SK-N-SH treated with all-trans-retinoic acid at 6 μM for 48 hours (cell line): ENCODE data around the gene ZNF646.

Experiments
- ATAC-seq: fragments of 200-7000 bp; cut with Tn5 transposase; 3 replicates; pipeline ENCODE4 v1.9.1; 2020; ENCODE audit warnings: mild to moderate bottlenecking, moderate library complexity
- ARNTL ChIP-seq: fragments of 450-650 bp; formaldehyde crosslinking; IDR thresholded peaks from 2 replicates; pipeline ENCODE4 v1.5.0; 2020; ENCODE audit warnings: low read depth, mild to moderate bottlenecking, moderate library complexity, borderline replicate concordance
- BACH2 ChIP-seq: fragments of 250-450 bp; sonication (Bioruptor Pico); IDR thresholded peaks from 2 replicates; pipeline ENCODE4 v1.9.0; 2021; ENCODE audit warnings: mild to moderate bottlenecking, borderline replicate concordance
- ESRRG ChIP-seq: fragments of 250-450 bp; sonication (Bioruptor Pico); IDR thresholded peaks from 2 replicates; pipeline ENCODE4 v1.6.1; 2021; ENCODE audit warnings: mild to moderate bottlenecking
- GLIS3 ChIP-seq: fragments of 250-450 bp; sonication (Bioruptor Pico); IDR thresholded peaks from 2 replicates; pipeline ENCODE4 v1.5.0; 2020; ENCODE audit warnings: mild to moderate bottlenecking, moderate library complexity
- ISL1 ChIP-seq: fragments of 250-450 bp; sonication (Bioruptor Pico); IDR thresholded peaks from 2 replicates; pipeline ENCODE4 v2.1.2; 2022; ENCODE audit warnings: mild to moderate bottlenecking, moderate library complexity
- OSR1 ChIP-seq: fragments of 250-450 bp; sonication (Bioruptor Pico); IDR thresholded peaks from 2 replicates; pipeline ENCODE4 v1.8.0; 2022; ENCODE audit warnings: moderate library complexity, mild to moderate bottlenecking, inconsistent platforms
- PPARA ChIP-seq: fragments of 250-450 bp; sonication (Bioruptor Pico); IDR thresholded peaks from 2 replicates; pipeline ENCODE4 v1.5.0; 2020; ENCODE audit warnings: mild to moderate bottlenecking, borderline replicate concordance
- RARB ChIP-seq: fragments of 250-450 bp; sonication (Bioruptor Pico); IDR thresholded peaks from 2 replicates; pipeline ENCODE4 v1.8.0; 2021; ENCODE audit warnings: mild to moderate bottlenecking, moderate library complexity
- SNAI2 ChIP-seq: fragments of 250-450 bp; sonication (Bioruptor Pico); IDR thresholded peaks from 2 replicates; pipeline ENCODE4 v1.5.0; 2020; ENCODE audit warnings: mild to moderate bottlenecking, moderate library complexity
- TCF4 ChIP-seq: fragments of 250-450 bp; sonication (Bioruptor Pico); IDR thresholded peaks from 2 replicates; pipeline ENCODE4 v1.8.0; 2021; ENCODE audit warnings: mild to moderate bottlenecking, moderate library complexity, borderline replicate concordance
- TOX ChIP-seq: fragments of 250-450 bp; sonication (Bioruptor Pico); IDR thresholded peaks from 2 replicates; pipeline ENCODE4 v1.8.0; 2021; ENCODE audit warnings: mild to moderate bottlenecking, moderate library complexity, borderline replicate concordance
- ZC3H10 ChIP-seq: fragments of 250-450 bp; sonication (Bioruptor Pico); IDR thresholded peaks from 2 replicates; pipeline ENCODE4 v1.5.1; 2021; ENCODE audit warnings: mild to moderate bottlenecking, moderate library complexity
- ZFP3 ChIP-seq: fragments of 250-450 bp; sonication (Bioruptor Pico); IDR thresholded peaks from 2 replicates; pipeline ENCODE4 v1.5.0; 2020; ENCODE audit warnings: mild to moderate bottlenecking, moderate library complexity
- ZFP30 ChIP-seq: fragments of 450-650 bp; formaldehyde crosslinking; IDR thresholded peaks from 2 replicates; pipeline ENCODE4 v1.5.0; 2022; ENCODE audit warnings: mild to moderate bottlenecking, moderate library complexity
- ZNF70 ChIP-seq: fragments of 450-650 bp; formaldehyde crosslinking; IDR thresholded peaks from 2 replicates; pipeline ENCODE4 v1.5.0; 2020; ENCODE audit warnings: mild to moderate bottlenecking, moderate library complexity
- ZNF8 ChIP-seq: fragments of 450-650 bp; formaldehyde crosslinking; IDR thresholded peaks from 2 replicates; pipeline ENCODE4 v1.5.0; 2020; ENCODE audit warnings: mild to moderate bottlenecking, moderate library complexity
- TF ChIP-seq, protein P1 (sequence below): fragments of 250-450 bp; sonication (Bioruptor Pico); IDR thresholded peaks from 2 replicates; pipeline ENCODE4 v1.8.0; 2021; ENCODE audit warnings: low read depth, mild to moderate bottlenecking, moderate library complexity, borderline replicate concordance
- TF ChIP-seq, protein P2 (sequence below): fragments of 250-450 bp; sonication (Bioruptor Pico); IDR thresholded peaks from 2 replicates; pipeline ENCODE4 v1.8.0; 2020; ENCODE audit warnings: mild to moderate bottlenecking, moderate library complexity, borderline replicate concordance
- TF ChIP-seq, protein P3 (sequence below): fragments of 250-450 bp; sonication (Bioruptor Pico); IDR thresholded peaks from 2 replicates; pipeline ENCODE4 v1.5.1; 2020; ENCODE audit warnings: low read depth, mild to moderate bottlenecking, moderate library complexity
- TF ChIP-seq, protein P4 (sequence below): fragments of 250-450 bp; sonication (Bioruptor Pico); IDR thresholded peaks from 2 replicates; pipeline ENCODE4 v1.5.0; 2020; ENCODE audit warnings: mild to moderate bottlenecking, moderate library complexity

ZNF646 gene

DNA sequence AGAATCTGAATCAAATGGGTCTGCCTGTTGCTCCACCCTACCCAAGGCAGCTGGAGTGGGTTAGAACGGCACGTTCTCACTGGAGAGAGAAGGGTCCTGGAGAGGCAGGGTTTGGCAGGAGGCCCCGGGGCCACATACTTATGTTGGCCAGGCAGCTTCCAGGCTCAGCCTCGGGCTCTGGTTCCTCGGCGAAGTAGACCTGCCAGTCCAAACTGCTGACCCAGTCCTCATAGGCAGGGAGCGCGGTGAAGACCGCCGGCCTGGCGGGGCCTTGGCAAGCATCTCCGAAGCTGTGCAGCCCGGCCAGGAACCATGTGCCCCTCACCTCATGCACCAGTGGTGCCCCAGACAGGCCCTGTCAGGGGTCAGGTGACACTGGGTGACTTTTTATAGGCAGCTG, 9.8 kb downstream of the ZNF646 start:
- TF ChIP-seq ZNF70 (CRISPR knock-in tag) (no peak), ZFP30 (no peak), ARNTL (CRISPR knock-in tag) (no peak), ZNF8 (no peak), ISL1 (CRISPR knock-in tag) (no peak), GLIS3 (no peak), ZFP3 (no peak), RARB (no peak), TCF4 (no peak), TOX (CRISPR knock-in tag) (no peak), ZC3H10 (CRISPR knock-in tag) (no peak), PPARA (CRISPR knock-in tag) (no peak), ESRRG (no peak), OSR1 (CRISPR knock-in tag) (no peak)
- TF ChIP-seq, protein P1, sequence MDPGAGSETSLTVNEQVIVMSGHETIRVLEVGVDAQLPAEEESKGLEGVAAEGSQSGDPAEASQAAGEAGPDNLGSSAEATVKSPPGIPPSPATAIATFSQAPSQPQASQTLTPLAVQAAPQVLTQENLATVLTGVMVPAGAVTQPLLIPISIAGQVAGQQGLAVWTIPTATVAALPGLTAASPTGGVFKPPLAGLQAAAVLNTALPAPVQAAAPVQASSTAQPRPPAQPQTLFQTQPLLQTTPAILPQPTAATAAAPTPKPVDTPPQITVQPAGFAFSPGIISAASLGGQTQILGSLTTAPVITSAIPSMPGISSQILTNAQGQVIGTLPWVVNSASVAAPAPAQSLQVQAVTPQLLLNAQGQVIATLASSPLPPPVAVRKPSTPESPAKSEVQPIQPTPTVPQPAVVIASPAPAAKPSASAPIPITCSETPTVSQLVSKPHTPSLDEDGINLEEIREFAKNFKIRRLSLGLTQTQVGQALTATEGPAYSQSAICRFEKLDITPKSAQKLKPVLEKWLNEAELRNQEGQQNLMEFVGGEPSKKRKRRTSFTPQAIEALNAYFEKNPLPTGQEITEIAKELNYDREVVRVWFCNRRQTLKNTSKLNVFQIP, result no peak
- TF ChIP-seq, protein P2, sequence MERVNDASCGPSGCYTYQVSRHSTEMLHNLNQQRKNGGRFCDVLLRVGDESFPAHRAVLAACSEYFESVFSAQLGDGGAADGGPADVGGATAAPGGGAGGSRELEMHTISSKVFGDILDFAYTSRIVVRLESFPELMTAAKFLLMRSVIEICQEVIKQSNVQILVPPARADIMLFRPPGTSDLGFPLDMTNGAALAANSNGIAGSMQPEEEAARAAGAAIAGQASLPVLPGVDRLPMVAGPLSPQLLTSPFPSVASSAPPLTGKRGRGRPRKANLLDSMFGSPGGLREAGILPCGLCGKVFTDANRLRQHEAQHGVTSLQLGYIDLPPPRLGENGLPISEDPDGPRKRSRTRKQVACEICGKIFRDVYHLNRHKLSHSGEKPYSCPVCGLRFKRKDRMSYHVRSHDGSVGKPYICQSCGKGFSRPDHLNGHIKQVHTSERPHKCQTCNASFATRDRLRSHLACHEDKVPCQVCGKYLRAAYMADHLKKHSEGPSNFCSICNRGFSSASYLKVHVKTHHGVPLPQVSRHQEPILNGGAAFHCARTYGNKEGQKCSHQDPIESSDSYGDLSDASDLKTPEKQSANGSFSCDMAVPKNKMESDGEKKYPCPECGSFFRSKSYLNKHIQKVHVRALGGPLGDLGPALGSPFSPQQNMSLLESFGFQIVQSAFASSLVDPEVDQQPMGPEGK (CRISPR knock-in tag), result no peak
- TF ChIP-seq, protein P3, sequence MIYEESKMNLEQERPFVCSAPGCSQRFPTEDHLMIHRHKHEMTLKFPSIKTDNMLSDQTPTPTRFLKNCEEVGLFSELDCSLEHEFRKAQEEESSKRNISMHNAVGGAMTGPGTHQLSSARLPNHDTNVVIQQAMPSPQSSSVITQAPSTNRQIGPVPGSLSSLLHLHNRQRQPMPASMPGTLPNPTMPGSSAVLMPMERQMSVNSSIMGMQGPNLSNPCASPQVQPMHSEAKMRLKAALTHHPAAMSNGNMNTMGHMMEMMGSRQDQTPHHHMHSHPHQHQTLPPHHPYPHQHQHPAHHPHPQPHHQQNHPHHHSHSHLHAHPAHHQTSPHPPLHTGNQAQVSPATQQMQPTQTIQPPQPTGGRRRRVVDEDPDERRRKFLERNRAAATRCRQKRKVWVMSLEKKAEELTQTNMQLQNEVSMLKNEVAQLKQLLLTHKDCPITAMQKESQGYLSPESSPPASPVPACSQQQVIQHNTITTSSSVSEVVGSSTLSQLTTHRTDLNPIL, result no peak
- no peak for ATAC-seq

DNA sequence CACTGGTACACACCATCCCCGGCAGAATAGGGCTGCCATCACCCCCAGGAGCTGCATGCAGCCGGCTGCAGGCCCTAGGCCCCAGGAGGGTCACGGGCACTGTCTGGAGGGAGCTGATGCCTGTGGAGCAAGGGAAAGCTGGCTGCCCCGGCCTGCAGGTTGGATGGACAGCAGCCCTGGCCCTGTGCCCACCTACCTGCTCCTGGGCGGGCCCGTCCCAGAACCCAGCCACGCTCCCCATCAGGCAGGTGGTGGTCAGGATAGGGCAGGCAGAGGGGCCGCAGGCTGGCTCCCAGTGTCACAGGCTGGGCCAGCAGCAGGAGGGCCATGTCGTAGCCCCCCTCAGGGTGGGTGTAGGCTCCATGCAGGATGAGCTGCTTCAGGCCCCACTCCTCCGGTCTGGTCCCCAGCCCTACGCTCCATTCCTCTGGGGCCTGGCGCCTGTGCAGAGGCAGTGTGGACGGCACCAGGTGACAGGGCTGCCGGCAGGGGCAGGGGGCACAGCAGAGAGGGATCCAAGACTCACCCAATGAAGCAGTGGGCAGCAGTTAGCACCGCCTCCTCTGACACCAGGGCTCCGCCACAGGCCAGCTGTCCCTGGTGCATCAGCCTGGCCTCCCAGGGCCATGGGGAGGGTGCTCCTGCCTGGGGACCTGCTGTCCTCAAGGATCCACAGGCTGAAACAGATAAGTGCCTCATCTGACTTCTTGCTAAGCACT, 10.5 kb downstream of the ZNF646 start:
- TF ChIP-seq ESRRG, result no peak
- TF ChIP-seq SNAI2 (CRISPR knock-in tag), result no peak
- TF ChIP-seq ZC3H10 (CRISPR knock-in tag), result no peak
- TF ChIP-seq ZFP30, result no peak
- TF ChIP-seq BACH2 (CRISPR knock-in tag), result no peak
- TF ChIP-seq, protein P2 (CRISPR knock-in tag), result no peak
- TF ChIP-seq ZNF70 (CRISPR knock-in tag), result no peak
- TF ChIP-seq TOX (CRISPR knock-in tag), result no peak
- TF ChIP-seq TCF4, result no peak
- TF ChIP-seq, protein P4, sequence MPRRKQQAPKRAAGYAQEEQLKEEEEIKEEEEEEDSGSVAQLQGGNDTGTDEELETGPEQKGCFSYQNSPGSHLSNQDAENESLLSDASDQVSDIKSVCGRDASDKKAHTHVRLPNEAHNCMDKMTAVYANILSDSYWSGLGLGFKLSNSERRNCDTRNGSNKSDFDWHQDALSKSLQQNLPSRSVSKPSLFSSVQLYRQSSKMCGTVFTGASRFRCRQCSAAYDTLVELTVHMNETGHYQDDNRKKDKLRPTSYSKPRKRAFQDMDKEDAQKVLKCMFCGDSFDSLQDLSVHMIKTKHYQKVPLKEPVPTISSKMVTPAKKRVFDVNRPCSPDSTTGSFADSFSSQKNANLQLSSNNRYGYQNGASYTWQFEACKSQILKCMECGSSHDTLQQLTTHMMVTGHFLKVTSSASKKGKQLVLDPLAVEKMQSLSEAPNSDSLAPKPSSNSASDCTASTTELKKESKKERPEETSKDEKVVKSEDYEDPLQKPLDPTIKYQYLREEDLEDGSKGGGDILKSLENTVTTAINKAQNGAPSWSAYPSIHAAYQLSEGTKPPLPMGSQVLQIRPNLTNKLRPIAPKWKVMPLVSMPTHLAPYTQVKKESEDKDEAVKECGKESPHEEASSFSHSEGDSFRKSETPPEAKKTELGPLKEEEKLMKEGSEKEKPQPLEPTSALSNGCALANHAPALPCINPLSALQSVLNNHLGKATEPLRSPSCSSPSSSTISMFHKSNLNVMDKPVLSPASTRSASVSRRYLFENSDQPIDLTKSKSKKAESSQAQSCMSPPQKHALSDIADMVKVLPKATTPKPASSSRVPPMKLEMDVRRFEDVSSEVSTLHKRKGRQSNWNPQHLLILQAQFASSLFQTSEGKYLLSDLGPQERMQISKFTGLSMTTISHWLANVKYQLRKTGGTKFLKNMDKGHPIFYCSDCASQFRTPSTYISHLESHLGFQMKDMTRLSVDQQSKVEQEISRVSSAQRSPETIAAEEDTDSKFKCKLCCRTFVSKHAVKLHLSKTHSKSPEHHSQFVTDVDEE, result no peak
- TF ChIP-seq, all 23 proteins: peak for 0
- ATAC-seq, result peak; percentile 7; the same call in 1 of the 3 replicates

DNA sequence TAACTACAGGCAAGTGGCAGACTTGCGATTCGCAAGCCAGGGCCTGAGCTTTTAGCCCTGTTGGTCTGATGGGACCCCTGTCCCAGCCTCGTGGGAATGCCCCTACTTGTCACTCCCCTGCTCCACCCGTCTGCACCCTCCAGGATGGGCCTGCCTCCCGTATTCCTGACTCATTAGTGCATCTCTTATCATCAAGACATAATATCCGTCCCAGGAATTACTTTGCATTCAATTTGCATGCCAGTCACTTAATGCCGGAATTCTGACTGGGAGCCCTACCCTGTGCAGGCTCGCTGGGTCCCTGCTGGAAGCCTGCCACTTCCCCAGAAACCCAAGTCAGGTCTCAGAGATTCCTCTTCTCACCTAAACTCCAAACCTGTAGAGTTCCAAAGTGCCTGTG, 11.2 kb downstream of the ZNF646 start:
- TF ChIP-seq ZNF8 (no peak), PPARA (CRISPR knock-in tag) (no peak), ZC3H10 (CRISPR knock-in tag) (no peak)
- ATAC-seq, result no peak
